MM.1S (cell line): ENCODE results near the gene LGR5.

Experiments
- EZH2 ChIP-seq: fragments of 300-600 bp; sonication (generic); optimal IDR thresholded peaks from 2 replicates; pipeline ENCODE3; 2017; ENCODE audit warnings: low read depth, mild to moderate bottlenecking, antibody characterized with exemption, low read length, mixed read lengths
- EZH2phosphoT487 ChIP-seq: fragments of 300-600 bp; sonication (generic); IDR thresholded peaks from 2 replicates; pipeline ENCODE4 v1.6.1; 2018; ENCODE audit warnings: antibody characterized with exemption, low read length
- TF ChIP-seq, protein P1 (sequence below): fragments of 300-600 bp; sonication (generic); IDR thresholded peaks from 2 replicates; pipeline ENCODE4 v1.5.1; 2016; ENCODE audit warnings: antibody characterized with exemption, low read length, mixed read lengths

DNA sequence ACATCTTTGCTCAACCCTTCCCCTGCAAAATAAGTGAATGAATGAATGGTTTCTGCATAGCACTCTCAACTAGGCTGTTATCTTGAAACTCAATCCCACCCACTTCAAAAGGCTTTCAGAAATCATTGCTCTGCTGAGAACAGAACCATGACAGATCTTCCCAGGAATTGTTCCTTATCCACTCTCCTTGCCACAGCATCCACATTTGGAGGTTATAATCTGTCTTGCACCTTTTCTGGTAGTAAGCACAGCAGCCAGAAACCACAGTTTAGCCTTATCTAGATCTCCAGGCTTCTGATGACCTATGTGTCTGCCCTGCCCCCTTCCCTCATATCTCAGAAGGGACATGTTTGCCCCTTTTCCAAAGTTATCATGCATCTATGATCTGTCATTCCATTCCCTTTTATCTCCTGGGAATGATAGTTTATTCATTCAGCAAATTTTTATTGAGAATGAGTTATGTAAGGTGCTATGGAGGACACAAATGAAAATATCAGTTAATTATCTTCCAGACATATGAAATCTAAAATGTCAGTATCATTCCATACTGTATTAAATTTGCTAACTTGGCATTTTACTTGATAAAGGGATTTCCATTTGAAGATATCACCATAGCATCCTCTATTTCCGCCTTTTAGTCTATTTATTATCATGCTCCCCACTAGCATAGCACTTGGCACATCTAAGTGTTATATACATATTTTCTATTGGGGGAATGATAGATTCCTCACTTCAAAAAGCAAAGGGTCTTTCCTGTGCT lies 21.4 kb downstream of the LGR5 start:
- TF ChIP-seq, protein P1, sequence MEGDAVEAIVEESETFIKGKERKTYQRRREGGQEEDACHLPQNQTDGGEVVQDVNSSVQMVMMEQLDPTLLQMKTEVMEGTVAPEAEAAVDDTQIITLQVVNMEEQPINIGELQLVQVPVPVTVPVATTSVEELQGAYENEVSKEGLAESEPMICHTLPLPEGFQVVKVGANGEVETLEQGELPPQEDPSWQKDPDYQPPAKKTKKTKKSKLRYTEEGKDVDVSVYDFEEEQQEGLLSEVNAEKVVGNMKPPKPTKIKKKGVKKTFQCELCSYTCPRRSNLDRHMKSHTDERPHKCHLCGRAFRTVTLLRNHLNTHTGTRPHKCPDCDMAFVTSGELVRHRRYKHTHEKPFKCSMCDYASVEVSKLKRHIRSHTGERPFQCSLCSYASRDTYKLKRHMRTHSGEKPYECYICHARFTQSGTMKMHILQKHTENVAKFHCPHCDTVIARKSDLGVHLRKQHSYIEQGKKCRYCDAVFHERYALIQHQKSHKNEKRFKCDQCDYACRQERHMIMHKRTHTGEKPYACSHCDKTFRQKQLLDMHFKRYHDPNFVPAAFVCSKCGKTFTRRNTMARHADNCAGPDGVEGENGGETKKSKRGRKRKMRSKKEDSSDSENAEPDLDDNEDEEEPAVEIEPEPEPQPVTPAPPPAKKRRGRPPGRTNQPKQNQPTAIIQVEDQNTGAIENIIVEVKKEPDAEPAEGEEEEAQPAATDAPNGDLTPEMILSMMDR = no peak
- TF ChIP-seq EZH2 = no peak
- TF ChIP-seq EZH2phosphoT487 = no peak
